Stimulated activated naive CD4-positive, alpha-beta T cell (primary cell): ENCODE data around the gene CEP152.
"Not testable (repeated sequence)": the region's sequence is repeated elsewhere in the genome, so short reads cannot be mapped to it uniquely, and the experiment has no call there.

ENCODE experiments used
- DNase-seq, 6 experiments: peaks; one replicate each; lab custom pipeline; 2025; lab: John Stamatoyannopoulos, UW

Gene CEP152

DNA sequence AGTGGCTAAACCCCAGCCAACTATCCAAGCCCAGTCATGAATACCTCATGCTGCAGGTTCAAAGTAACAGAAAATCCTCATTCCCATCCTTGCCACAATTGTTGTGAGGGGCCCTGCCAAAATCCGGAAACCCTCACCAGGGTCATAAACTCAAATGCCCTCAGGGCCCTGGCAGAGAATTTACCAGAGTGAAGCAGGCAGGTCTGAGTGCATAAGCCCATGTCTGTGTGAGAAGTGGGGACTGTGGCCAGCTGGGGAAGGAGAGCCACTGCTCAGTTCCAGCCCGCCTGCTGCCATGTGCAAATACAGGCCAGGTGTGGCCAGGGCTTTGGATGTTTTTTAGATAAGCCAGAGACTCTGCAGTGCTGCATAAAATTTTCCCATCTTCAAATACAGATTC is 7.0 kb downstream of the CEP152 start:
- DNase-seq = no peak

DNA sequence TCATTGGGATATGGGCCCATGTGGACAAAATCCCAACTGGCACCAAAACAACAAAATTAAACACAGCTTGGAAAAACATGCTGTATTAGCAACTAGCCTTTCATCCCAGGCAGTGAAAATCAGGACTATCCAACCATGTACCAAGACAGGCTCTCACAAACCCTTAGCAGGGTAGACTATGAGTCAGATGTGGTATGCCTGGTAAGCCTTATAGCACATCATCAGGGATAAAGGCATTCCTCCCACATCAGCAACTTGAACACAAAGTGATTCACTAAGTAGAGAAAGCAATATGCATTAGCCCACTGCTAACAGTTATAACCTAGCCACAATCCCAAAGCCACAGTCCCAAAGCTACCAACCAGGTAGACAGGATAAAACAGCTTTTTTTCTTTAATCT is 8.0 kb downstream of the CEP152 start:
- no peak for DNase-seq

DNA sequence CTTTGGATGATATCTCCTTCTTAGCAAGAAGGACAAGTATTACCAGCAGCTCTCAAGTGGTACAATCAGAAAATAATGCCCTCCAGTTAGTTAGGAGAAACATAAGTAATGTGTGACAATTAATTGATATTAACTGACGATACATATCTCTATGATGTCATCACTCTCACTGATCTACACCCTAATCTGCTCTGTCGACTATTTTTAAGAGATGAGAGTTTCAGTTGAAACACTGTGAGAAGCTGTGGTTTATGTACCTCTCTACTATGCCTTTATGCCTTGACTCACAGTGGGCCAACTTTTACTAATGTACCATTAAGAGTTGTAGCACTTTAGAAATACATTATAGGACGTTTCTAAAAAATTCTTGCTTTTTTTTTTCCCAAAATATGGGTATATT is 8.6 kb downstream of the CEP152 start:
- DNase-seq = no peak

DNA sequence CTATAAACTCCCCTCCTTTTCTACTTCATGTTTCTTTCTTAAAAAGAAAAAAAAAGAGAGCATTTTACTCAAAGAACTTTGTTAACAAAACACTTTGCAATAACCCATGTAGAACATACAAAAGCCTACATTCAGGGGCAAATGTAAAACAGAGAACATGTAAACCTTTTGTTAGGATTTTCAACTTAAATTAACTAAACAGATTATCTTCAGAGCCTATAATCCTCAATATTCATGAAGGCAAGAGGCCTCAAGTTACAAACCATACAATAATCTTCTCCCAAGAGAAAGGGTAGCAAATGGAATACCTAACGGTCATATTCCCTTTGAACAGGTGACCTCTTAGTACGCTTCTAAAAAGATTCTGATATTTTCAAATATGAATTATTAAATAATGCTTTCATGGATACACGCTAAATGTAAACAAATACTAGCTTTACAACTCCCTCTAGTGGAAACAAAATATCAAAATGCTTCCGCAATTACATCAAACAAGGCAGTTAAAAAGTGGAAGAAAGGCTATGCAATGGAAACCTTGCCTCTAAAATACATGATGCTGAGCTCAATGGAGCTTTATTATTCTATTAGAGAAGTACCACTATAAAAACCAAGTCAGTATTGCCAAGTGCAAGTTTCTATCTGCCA is 9.9 kb downstream of the CEP152 start:
- DNase-seq = no peak

DNA sequence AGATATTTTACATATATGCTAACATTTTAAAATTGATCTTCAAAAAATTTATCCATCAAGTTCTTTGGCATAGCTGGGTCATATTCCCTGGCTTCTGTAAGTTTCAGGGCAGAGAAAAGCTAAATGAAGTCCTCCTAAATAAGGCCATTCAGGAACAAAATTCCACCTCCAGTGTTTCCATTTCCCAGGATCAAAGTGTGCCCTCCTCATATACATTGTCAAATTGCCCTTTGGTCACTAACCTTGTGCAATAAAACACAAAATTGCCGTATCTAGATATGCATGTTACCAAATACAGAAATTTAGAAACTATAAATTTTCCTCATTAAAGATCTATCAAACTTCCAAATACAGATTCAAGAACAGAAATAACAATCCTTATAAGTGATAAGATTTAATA is 10.6 kb downstream of the CEP152 start:
- no peak for DNase-seq

DNA sequence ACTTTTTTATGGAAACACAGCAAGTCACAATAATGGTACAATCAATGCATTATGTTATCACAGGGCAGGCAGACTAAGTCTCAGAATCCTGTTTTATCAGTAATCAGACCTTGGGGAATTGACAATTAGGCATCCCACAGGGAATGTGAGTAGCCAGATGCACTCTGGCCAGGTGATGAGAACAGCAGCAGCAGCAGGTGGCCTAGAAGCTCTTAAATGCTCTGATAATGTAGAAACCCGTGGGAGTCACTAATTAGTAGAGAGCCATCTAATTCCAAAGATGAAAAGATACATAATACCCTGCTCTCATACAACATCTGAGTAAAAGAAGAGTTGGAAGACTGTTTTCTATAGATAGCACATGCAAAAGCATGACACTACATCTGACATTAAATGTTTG is 12.6 kb downstream of the CEP152 start:
- DNase-seq = no peak

DNA sequence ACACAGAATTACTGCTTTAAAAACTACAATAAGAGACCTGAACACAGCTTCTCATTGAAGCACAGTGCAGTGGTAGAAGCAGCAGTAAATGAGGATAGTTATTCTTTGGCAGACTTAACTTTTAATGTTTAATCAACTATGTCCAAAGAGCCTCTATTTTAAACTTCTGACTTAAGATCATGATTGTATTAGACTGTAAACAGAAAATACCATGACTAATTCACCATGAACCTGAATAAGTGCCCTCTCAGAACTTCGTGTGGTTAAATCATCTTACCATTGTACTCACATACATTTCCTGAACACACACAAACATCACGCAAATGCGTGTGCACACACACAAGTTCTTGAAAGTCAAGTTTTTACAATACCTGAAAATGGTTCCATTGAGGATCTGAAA is 13.9 kb downstream of the CEP152 start:
- DNase-seq = no peak

DNA sequence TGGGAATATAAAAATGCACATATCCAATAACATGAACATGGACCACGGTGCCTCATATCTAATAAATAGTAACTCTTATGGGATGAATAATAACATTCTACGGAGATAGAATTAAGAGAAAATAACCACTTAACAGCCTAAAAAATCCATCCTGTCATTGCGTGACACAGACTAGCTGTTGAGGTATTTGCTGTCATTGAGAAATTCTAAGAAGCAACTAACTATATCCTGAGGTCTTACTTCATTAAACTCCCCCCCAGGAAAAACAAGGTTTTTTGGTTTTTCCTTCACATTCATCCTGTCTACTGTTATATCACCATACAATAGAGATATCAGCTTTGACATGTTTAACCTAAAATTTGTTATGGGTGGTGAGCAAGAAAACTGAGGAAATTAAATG is 14.3 kb downstream of the CEP152 start:
- no peak for DNase-seq

DNA sequence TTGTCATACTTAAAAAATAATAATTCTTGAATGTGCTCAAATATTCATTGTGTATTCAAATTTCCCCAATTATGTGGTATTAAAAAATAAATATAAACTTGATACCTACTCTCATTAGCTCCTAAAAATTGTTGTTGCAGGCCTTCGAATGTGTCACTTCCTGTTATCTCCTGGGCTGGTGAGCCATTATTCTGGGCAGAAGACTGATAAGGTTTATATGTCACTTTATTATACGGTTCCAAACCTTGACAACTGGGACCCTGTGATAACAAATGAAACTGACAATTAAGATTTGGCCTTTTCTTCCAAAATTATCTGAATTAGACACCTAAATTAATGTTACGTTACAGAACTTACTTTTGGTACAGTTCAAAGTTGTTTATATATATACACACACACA is 15.0 kb downstream of the CEP152 start:
- DNase-seq = no peak

DNA sequence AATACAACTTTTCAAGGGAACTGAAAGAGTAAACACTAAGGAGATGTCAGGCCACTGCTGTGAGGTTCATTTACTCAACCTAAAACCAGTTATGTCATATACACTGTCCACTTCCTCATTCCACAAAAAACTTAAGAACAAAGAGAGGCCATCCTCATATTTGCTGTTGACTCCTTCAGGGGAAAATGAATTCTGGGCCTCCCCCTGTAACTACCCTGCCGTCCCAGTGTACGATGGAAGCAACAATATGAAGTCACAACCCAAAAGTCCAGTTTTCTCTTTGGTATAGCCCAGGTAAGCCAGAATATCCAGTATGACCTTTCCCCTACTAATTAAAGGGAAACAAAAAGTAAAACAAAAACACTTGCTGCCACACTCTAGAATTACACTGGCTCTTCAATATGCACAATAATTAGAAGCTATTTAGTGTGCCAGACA is 16.2 kb downstream of the CEP152 start:
- DNase-seq = no peak

DNA sequence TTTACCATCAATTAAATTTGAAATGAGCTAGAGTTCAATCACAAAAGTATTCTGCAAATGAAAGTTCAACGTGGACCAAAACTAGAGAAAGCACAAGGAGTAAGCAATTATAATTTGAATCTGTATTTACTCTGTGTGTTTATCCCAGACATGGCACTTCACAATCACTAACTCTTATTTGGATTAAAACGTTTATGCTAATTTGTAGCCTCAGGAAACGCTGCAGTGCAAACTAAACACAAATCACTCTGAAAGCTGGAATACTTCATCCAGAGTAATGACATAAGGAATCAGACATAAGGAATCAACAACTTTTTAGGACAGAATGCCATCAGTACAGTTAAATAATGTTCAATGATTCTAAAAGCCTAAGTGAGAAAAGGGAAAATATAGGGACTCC is 18.5 kb downstream of the CEP152 start:
- DNase-seq = no peak

DNA sequence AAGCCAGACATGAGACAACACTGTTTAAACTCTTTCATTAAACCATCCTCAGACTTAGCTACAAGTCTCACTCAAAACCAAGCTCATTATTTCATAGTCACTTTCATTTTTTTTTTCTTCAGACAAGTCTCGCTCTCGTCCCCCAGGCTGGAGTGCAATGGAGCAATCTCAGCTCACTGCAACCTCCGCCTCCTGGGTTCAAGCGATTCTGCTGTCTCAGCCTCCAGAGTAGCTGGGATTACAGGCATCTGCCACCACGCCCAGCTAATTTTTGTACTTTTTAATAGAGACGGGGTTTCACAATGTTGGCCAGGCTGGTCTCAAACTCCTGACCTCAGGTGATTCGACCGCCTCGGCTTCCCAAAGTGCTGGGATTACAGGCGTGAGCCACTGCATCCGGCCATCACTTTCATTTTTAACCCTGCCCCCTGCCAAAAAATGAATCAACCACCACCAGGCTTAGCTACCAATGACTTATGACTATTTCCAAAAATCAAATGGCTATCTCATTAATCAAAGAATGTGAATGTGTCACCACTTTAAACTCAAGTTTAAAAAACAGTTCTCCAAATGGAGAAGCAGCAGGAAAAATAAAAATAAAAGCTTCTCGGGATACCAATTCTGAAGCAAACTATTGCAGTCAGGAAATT is 20.3 kb downstream of the CEP152 start:
- not testable (repeated sequence) for DNase-seq

DNA sequence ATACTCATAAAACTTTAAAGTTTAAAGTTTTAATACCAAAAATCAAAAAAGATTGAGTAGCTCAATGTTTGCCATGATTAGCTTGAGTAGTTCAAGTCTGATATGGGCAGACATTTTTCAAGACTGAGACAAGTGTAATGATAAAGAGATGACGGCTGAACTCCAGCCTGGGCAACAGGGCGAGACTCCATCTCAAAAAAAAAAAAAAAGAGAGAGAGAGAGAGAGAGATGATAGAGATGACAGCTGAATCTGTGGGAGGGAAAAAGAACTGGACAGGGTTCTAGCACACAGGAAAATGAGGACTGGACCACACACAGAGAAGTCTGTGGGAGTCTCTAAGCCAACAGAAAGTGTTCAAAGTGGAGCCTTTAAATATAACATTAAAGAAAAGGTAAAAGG is 25.2 kb downstream of the CEP152 start:
- no peak for DNase-seq

DNA sequence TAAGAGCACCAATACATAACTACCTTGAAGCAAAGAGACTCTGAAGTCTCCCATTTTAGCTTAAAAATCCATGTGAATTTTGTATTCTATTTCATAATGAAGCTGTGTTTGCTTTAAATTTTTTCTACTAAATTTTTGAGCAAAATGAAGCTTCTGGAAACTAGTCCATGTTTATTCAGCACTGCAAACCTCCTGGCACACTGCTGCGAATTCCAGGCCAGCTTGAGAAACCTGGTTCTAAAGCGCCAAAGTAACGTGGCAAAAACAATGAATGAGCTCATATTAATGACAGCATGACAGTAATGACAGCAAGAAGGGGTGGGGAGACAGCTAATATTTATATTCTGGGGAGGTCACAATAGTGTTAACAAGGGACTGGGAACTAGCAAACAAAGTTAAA is 25.7 kb downstream of the CEP152 start:
- no peak for DNase-seq

DNA sequence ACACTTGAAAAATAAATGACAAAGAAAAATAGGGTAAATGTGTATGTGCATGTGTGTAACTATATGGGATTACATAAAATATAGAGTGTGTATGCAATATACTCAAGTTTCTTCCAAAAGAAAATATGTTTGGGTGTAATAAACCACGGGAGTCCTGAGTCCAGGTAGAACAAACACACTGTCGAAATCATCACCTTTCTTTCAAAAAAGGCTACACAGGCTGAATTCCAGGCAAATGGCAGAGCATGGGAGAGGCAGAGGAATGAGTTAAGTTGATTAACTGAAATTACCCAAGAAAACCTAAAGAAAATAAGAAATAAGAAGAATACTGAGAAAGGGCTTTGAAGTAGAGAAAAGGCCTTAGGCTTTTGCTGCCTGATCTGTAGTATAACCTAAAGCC is 26.1 kb downstream of the CEP152 start:
- no peak for DNase-seq

DNA sequence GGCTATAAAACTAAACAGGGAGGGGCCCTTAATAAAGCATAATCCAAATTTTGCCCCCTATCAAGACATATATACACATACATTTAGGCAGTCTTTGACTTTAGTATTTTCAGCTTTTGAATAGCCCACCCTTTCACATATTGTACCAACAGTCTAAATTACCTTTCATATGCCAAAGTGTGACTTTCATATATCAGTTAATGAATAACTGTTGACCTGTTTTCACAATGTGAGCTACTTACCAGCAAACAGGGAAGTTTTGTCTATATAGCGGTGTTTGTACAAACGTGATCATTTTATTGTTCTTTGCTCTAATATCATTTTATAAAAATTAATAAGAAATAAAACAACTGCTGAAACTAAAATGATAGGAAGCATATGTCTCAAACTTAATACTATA is 28.0 kb downstream of the CEP152 start:
- no peak for DNase-seq

DNA sequence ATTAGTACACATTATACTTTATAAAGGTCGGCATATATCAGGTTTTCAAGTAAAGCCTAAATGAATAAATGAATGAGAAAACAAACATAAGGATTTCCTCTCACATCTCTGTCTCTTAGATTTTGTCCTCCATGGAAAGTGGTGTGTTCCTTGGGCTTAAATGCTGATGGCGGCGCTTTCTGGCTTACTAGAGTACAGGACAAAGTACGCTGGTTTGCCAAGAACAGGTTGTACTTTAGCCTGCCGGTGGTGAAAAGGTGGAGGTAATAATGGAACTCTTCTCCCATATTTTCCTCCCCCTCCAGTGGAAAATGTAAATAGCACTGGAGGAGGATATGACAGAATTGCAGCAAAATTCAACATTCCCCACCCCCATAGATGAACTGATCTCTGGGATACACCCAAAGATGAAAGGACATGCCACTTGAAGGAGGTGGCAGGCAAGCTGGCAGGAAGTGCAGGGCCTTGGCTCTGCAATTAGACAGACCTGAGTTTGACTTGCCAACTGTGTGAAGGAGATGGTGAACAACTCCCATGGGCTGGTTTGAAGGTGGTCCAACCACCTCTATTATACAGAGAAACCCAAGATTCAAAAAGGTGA is 29.3 kb downstream of the CEP152 start:
- DNase-seq = no peak

DNA sequence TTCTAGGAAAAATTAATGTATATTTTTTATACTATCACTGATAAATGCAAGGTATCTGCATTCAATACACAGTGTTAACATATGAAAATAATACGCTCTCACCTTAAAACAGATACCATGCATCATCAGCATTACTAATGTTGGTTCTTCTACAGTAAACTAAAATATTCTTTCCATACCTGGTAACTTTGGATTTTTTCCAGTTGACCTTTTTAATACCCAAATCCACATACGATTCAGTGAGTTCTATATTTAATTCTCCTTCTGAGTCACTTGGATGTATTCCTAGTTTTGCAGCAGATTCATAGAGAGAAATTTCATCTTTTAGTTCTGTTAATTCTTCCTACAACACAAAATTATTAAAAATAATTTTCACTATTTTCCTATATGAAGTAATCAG is 29.9 kb downstream of the CEP152 start:
- DNase-seq = no peak

DNA sequence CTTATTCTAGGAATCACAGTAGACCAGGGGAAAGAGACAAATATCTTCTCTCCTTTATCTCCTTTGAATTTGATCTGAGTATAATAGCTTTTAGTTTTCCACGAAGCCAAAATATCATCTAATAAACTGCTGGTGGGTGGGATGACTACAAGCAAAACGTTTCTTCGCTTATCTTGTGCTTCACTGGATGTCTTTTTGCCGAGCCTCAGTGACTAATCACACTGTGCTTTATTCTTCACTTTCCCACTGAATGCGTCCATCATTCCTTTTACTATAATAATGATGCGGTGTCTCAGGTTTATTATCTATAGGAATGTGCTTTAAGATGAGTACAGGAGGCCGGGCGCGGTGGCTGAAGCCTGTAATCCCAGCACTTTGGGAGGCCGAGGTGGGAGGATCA is 32.5 kb downstream of the CEP152 start:
- DNase-seq = no peak

DNA sequence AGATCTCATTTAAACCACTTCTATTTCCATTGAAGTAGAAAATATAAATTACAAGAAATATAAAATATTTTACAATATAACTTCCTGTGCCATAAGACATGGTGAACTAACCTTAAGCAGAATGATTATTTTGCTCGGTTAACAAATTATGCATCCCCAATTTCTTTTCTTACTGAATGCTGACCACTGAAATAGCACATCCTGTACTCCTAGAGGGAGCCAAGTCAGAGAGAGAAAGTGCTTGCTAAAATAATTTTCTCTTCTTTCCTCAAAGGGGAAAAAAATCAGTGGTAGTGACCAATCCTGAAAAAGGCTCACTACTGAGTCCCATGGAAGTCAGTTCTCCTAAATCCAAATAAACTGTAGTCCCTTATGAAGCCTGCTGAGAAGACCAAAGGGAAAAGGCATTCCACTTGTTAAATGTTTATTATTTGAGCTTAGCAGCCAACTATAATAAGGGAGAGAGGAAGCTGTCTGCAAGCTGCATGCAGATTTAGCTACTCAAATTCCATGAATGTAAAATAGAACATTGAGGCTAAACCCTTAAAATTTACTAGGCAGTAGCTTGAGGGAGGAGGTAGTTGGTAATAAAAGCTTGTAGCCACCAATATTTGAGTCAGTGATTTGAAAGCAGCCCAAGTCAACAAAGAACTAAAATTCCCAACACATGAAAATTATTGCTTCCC is 33.1 kb downstream of the CEP152 start:
- no peak for DNase-seq

DNA sequence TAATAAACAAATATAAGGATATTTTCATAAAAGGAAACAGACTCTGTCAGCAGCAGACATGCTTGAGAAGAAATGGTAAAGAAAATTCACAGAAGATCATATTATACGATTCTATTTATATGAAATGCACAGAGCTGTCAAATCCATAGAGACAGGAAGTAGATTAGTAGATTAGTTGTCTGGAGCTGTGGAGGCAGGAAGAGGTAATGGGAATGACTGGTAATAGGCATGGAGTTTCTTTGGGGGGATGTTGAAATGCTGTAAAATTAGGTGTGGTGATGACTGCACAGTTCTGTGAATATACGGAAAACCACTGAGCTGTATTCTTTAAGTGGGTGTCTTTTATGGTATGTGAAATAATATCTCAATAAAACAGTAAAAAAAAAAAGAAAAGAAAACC is 35.3 kb downstream of the CEP152 start:
- no peak for DNase-seq

DNA sequence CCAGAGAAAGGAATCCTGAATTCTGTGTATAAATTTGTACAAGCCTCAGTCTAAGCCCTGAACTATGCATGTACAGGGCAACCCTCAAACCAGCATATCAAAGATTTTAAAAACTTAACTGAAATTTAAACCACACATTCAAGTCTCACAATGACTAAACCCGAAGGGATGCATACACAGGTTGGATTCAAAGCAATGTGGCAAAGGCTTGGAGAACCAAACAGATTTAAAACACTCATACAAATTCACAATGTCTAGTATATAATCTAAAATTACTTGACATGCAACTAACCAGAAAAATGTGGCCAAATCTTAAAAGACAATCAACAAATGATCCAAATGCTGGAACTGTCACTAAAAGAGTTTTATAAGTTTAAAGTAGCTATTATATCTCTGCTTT is 36.4 kb downstream of the CEP152 start:
- no peak for DNase-seq

DNA sequence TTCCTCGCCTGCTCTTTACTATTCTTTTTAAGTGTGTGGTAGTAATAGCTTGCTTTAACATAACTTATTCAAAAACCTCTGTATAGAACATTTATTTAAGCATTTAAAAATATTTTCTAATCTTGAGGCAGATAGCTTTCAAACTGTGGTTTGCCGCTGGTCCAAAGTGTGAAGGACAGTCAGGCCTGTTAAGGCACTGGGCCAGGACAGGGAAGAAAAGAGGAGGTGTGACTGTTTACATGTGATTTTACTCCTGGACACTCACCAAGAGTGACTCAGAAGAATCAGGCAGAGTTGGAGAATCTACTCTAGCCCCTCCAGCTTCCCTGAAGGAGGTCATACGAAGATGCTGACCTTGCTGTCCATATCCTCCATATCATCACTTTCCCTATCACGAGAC is 44.7 kb downstream of the CEP152 start:
- DNase-seq = no peak
